Right lobe of liver (tissue), 4 donors: ENCODE results near the gene CD300C.

Source experiments
- POLR2A ChIP-seq: fragments of 450-650 bp; IDR thresholded peaks from one replicate; pipeline ENCODE4 v1.6.1; 2017; ENCODE audit warnings: antibody characterized with exemption, mild to moderate bottlenecking
- TF ChIP-seq, protein P1 (sequence below), 4 donors: fragments of 200-600 bp in 3 of 4; fragments of 450-650 bp in 1 of 4; IDR thresholded peaks; one replicate each; pipeline versions ENCODE4 v1.5.1 to v1.8.0; 2016 to 2022; ENCODE audit warnings: antibody characterized with exemption in 4 of 4, mild to moderate bottlenecking in 2 of 4
- donor health status: DM: no; HTN: no; CAD: no.
- donor health status: DM: no; HTN: no; CAD: no.
- donor health status: DM: no; HTN: yes; CAD: no.

DNA sequence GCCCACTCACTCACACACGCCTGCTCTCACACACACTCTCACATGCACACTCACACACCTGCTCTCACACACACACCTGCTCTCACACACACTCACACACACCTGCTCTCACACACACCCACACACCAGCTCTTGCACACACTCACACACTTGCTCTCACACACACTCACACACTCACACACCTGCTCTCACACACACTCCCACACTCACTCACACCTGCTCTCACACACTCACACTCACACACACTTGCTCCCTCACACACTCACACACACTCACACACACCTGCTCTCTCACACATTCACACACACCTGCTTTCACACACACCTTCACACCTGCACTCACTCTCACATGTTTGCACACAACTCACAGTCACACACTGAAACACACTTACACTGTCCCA is 17.4 kb upstream of the CD300C start:
- TF ChIP-seq, protein P1, sequence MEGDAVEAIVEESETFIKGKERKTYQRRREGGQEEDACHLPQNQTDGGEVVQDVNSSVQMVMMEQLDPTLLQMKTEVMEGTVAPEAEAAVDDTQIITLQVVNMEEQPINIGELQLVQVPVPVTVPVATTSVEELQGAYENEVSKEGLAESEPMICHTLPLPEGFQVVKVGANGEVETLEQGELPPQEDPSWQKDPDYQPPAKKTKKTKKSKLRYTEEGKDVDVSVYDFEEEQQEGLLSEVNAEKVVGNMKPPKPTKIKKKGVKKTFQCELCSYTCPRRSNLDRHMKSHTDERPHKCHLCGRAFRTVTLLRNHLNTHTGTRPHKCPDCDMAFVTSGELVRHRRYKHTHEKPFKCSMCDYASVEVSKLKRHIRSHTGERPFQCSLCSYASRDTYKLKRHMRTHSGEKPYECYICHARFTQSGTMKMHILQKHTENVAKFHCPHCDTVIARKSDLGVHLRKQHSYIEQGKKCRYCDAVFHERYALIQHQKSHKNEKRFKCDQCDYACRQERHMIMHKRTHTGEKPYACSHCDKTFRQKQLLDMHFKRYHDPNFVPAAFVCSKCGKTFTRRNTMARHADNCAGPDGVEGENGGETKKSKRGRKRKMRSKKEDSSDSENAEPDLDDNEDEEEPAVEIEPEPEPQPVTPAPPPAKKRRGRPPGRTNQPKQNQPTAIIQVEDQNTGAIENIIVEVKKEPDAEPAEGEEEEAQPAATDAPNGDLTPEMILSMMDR (IDR thresholded peaks at IDR 0.05), result no peak
- TF ChIP-seq POLR2A, result no peak
